MM.1S (cell line): Measurements from ENCODE around the gene DPH1.
A peak's percentile ranks its signal among the peaks of the same experiment; 100 is the strongest.

Source experiments
- DNase-seq: peaks from one replicate; pipeline ENCODE4 v3.0.0-alpha.2; 2015
- H2AFZ ChIP-seq: fragments of 300-600 bp; sonication (generic); 2 replicates; pipeline ENCODE4 v1.6.0; 2016; ENCODE audit warnings: antibody characterized with exemption, low read length
- H3F3A ChIP-seq: fragments of 300-600 bp; sonication (generic); 2 replicates; pipeline ENCODE4 v1.6.1; 2016; ENCODE audit warnings: mild to moderate bottlenecking, antibody characterized with exemption, low read length, moderate library complexity, mixed read lengths; ENCODE audit not compliant: insufficient read depth
- H3K27ac ChIP-seq: fragments of 300-600 bp; sonication (generic); 2 replicates; pipeline ENCODE4 v1.5.1; 2016; ENCODE audit warnings: mild to moderate bottlenecking, low read length
- H3K27me3 ChIP-seq: fragments of 300-600 bp; sonication (generic); replicated peaks from 2 replicates; pipeline ENCODE4 v1.6.0; 2016; ENCODE audit warnings: low read length; ENCODE audit not compliant: insufficient read depth
- H3K36me3 ChIP-seq: fragments of 300-600 bp; sonication (generic); replicated peaks from 2 replicates; pipeline ENCODE4 v1.6.1; 2016; ENCODE audit warnings: mild to moderate bottlenecking, low read length, mixed read lengths; ENCODE audit not compliant: insufficient read depth
- H3K4me1 ChIP-seq: fragments of 300-600 bp; sonication (generic); 2 replicates; pipeline ENCODE4 v1.6.1; 2016; ENCODE audit warnings: low read length, mixed read lengths
- H3K4me2 ChIP-seq: fragments of 300-600 bp; sonication (generic); 2 replicates; pipeline ENCODE4 v1.6.0; 2016; ENCODE audit warnings: low read depth, low read length
- H3K4me3 ChIP-seq: fragments of 300-600 bp; sonication (generic); 2 replicates; pipeline ENCODE4 v1.5.1; 2016; ENCODE audit warnings: low read length, mixed read lengths
- H3K79me2 ChIP-seq: fragments of 300-600 bp; sonication (generic); 2 replicates; pipeline ENCODE4 v1.6.1; 2016; ENCODE audit warnings: mixed run types, low read length, mixed read lengths
- H3K9ac ChIP-seq: fragments of 300-600 bp; sonication (generic); 2 replicates; pipeline ENCODE4 v1.6.1; 2016; ENCODE audit warnings: low read length, mixed read lengths
- H3K9me2 ChIP-seq: fragments of 300-600 bp; sonication (generic); replicated peaks from 2 replicates; pipeline ENCODE4 v1.6.1; 2016; ENCODE audit warnings: mild to moderate bottlenecking, low read length, mixed read lengths; ENCODE audit not compliant: insufficient read depth
- H3K9me3 ChIP-seq: fragments of 300-600 bp; sonication (generic); replicated peaks from 2 replicates; pipeline ENCODE4 v1.6.1; 2016; ENCODE audit warnings: mild to moderate bottlenecking, low read length, mixed read lengths; ENCODE audit not compliant: insufficient read depth
- H4K20me1 ChIP-seq: fragments of 300-600 bp; sonication (generic); 2 replicates; pipeline ENCODE4 v1.6.1; 2016; ENCODE audit warnings: mild to moderate bottlenecking, low read length, moderate library complexity, mixed read lengths; ENCODE audit not compliant: insufficient read depth
- EZH2 ChIP-seq: fragments of 300-600 bp; sonication (generic); optimal IDR thresholded peaks from 2 replicates; pipeline ENCODE3; 2017; ENCODE audit warnings: low read depth, mild to moderate bottlenecking, antibody characterized with exemption, low read length, mixed read lengths
- EZH2phosphoT487 ChIP-seq: fragments of 300-600 bp; sonication (generic); IDR thresholded peaks from 2 replicates; pipeline ENCODE4 v1.6.1; 2018; ENCODE audit warnings: antibody characterized with exemption, low read length
- TF ChIP-seq, protein P1 (sequence below): fragments of 300-600 bp; sonication (generic); IDR thresholded peaks from 2 replicates; pipeline ENCODE4 v1.5.1; 2016; ENCODE audit warnings: antibody characterized with exemption, low read length, mixed read lengths

Gene DPH1

DNA sequence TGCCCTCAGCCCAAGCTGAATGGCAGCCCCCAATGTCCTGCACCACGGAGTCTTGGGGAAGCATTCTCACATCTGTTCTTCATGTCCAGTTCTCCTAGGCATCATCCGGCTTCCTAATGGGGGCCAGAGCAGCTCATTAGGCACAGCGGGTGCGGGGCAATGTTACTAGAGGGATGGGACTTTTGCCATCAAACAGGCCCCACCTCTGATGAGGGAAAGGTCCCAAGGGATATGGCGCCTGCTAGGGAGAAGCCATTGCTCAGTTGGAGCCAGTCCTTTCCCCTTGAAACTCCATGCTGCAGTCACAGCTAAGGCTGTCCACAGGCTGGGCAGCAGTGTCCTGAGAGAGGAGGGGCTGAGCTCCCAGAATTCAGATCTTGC lies 1.7 kb upstream of the DPH1 start:
- Histone ChIP-seq H3K9ac (no peak overlapping the region), H2AFZ (no peak overlapping the region), H3F3A (no peaks in the 10 kb centered on the region), H3K9me2 (no peaks in the 10 kb centered on the region), H3K79me2 (peaks cover 22% of the 10 kb centered on the region), H3K27ac (no peak overlapping the region), H3K27me3 (peaks cover 61% of the 10 kb centered on the region), H3K9me3 (no peaks in the 10 kb centered on the region), H4K20me1 (no peaks in the 10 kb centered on the region), H3K4me2 (no peak overlapping the region), H3K36me3 (no peaks in the 10 kb centered on the region), H3K4me1 (0 out of 2 replicates have a peak, but pooled peaks cover 5% of the 10 kb centered on the region), H3K4me3 (no peak overlapping the region)
- DNase-seq, result no peak
- no peak for TF ChIP-seq EZH2
- TF ChIP-seq, protein P1, sequence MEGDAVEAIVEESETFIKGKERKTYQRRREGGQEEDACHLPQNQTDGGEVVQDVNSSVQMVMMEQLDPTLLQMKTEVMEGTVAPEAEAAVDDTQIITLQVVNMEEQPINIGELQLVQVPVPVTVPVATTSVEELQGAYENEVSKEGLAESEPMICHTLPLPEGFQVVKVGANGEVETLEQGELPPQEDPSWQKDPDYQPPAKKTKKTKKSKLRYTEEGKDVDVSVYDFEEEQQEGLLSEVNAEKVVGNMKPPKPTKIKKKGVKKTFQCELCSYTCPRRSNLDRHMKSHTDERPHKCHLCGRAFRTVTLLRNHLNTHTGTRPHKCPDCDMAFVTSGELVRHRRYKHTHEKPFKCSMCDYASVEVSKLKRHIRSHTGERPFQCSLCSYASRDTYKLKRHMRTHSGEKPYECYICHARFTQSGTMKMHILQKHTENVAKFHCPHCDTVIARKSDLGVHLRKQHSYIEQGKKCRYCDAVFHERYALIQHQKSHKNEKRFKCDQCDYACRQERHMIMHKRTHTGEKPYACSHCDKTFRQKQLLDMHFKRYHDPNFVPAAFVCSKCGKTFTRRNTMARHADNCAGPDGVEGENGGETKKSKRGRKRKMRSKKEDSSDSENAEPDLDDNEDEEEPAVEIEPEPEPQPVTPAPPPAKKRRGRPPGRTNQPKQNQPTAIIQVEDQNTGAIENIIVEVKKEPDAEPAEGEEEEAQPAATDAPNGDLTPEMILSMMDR, result no peak
- no peak for TF ChIP-seq EZH2phosphoT487

DNA sequence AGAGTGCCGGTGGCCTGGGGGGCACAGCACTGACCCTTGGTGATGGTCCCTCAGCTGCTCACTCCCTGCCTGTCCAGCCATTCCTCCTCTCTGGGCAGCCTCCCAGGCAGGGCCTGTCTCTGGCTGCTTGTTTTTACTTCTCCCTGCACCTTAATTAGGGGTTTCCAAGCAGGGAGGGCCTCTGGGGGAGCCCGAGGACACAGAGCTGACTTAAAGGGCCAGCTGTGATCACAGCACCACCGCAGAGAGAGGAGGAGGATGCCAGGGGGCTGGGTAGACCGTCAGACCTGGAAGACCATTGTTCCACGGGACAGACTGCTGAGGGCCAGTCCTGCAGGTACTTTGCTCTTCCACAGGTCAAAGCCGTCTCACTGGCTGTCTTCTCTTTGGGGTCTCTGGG lies 1.2 kb upstream of the DPH1 start:
- H3K9ac ChIP-seq, result no peak overlapping the region
- H3K9me3 ChIP-seq, result no peaks in the 10 kb centered on the region
- no peaks in the 10 kb centered on the region for H3K9me2 ChIP-seq
- DNase-seq, result no peak
- H3K27ac ChIP-seq, result no peak overlapping the region
- H3F3A ChIP-seq, result no peaks in the 10 kb centered on the region
- peaks cover 57% of the 10 kb centered on the region for H3K27me3 ChIP-seq
- H3K4me3 ChIP-seq, result no peak overlapping the region
- peaks cover 22% of the 10 kb centered on the region for H3K79me2 ChIP-seq
- no peak overlapping the region for H2AFZ ChIP-seq
- 0 out of 2 replicates have a peak, but pooled peaks cover 5% of the 10 kb centered on the region for H3K4me1 ChIP-seq
- TF ChIP-seq EZH2phosphoT487 (no peak), EZH2 (no peak)
- TF ChIP-seq, protein P1, result no peak
- no peaks in the 10 kb centered on the region for H3K36me3 ChIP-seq
- H4K20me1 ChIP-seq, result no peaks in the 10 kb centered on the region
- H3K4me2 ChIP-seq, result no peak overlapping the region

DNA sequence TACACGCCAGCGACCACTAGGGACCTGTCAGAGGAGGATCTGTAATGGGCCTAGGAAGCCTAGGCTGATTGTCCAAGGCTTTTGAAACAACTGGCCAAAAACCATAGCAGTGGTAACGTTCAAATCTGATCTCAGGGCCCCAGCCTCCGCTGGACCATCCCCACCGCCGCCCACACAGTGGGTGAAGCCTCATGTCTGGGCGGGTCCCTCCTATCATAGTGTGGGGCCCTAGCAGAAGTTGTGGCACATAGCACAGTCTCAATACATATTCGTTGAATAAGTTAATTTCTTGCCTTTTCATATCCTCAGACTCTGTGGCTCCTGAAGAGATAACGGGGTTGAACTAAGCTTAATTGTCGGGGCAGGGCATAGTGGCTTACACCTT lies 818 bp downstream of the DPH1 start:
- H3K4me1 ChIP-seq, result 0 out of 2 replicates have a peak, but pooled peaks cover 5% of the 10 kb centered on the region
- H3K4me3 ChIP-seq, result peak overlapping the region; percentile 94
- H3K27ac ChIP-seq, result no peak overlapping the region
- H4K20me1 ChIP-seq, result no peaks in the 10 kb centered on the region
- TF ChIP-seq EZH2, result no peak
- TF ChIP-seq, protein P1, result peak; percentile 66
- no peak for TF ChIP-seq EZH2phosphoT487
- H3K9me2 ChIP-seq, result no peaks in the 10 kb centered on the region
- peak overlapping the region; percentile 77 for H3K9ac ChIP-seq
- no peaks in the 10 kb centered on the region for H3F3A ChIP-seq
- H3K27me3 ChIP-seq, result peaks cover 37% of the 10 kb centered on the region
- H3K4me2 ChIP-seq, result peak overlapping the region; percentile 91
- DNase-seq, result no peak
- no peaks in the 10 kb centered on the region for H3K9me3 ChIP-seq
- no peaks in the 10 kb centered on the region for H3K36me3 ChIP-seq
- H2AFZ ChIP-seq, result peak overlapping the region; percentile 87; the same call in 1 of the 2 replicates
- H3K79me2 ChIP-seq, result peaks cover 22% of the 10 kb centered on the region
